NCI-H2081 treated with DMSO at 0.1 percent for 48 hours (cell line): ENCODE data around the gene IRS1.

Source experiments
- DNase-seq: peaks from one replicate; lab custom pipeline; 2025; lab: John Stamatoyannopoulos, UW

IRS1 gene

GRCh38 chr2:226754821-226755604, 44.6 kb downstream of the IRS1 start:
- DNase-seq = no peak

- no peak for DNase-seq
Observed at GRCh38 chr2:226752887-226753286, 46.7 kb downstream of the IRS1 start.

GRCh38 chr2:226747288-226747687, 52.3 kb downstream of the IRS1 start:
- DNase-seq = no peak

GRCh38 chr2:226746196-226746800, 53.3 kb downstream of the IRS1 start:
- DNase-seq = no peak

- DNase-seq = no peak
Observed at GRCh38 chr2:226743915-226744314, 55.7 kb downstream of the IRS1 start.

GRCh38 chr2:226742347-226742746, 57.3 kb downstream of the IRS1 start:
- DNase-seq = no peak

- no peak for DNase-seq
Observed at GRCh38 chr2:226740039-226740648, 59.5 kb downstream of the IRS1 start.

GRCh38 chr2:226739545-226740030, 60.0 kb downstream of the IRS1 start:
- no peak for DNase-seq

- DNase-seq = no peak
Observed at GRCh38 chr2:226738821-226739544, 60.6 kb downstream of the IRS1 start.

- no peak for DNase-seq
Observed at GRCh38 chr2:226738191-226738820, 61.3 kb downstream of the IRS1 start.

- no peak for DNase-seq
Observed at GRCh38 chr2:226736382-226736781, 63.2 kb downstream of the IRS1 start.

- no peak for DNase-seq
Observed at GRCh38 chr2:226733927-226734564, 65.6 kb downstream of the IRS1 start.

- DNase-seq = no peak
Observed at GRCh38 chr2:226733189-226733858, 66.3 kb downstream of the IRS1 start.

GRCh38 chr2:226732478-226733188, 67.0 kb downstream of the IRS1 start:
- DNase-seq = no peak

- no peak for DNase-seq
Observed at GRCh38 chr2:226730481-226730880, 69.1 kb downstream of the IRS1 start.

GRCh38 chr2:226728996-226729395, 70.6 kb downstream of the IRS1 start:
- DNase-seq = no peak

GRCh38 chr2:226727251-226727650, 72.4 kb downstream of the IRS1 start:
- DNase-seq = no peak

- DNase-seq = no peak
Observed at GRCh38 chr2:226726546-226726945, 73.1 kb downstream of the IRS1 start.

GRCh38 chr2:226725126-226725860, 74.3 kb downstream of the IRS1 start:
- no peak for DNase-seq

GRCh38 chr2:226721541-226721940, 78.1 kb downstream of the IRS1 start:
- DNase-seq = no peak
